K562 (cell line): Measurements from ENCODE around the gene NFAM1. TPM values are rescaled to one million over a fixed set of nuclear protein-coding genes. Genes with fewer than 3 reads are reported as not detected.

ENCODE experiments used
- ATAC-seq: fragments of 200-7000 bp; cut with Tn5 transposase; 3 replicates; pipeline ENCODE4 v1.9.1; 2020; ENCODE audit warnings: moderate library complexity
- BruUV-seq: library from RNA; stranded (reverse); fragments of 400-500 nt; replicated peaks from 2 replicates; lab custom pipeline; 2021; lab: Mats Ljungman, UMichigan
- CTCF ChIA-PET: fragments of 300-600 bp; formaldehyde crosslinking; extraction: SDS; loops from one replicate; lab custom pipeline; 2021; ENCODE audit warnings: low intra/inter-chr PET ratio; lab: Yijun Ruan, JAX
- POLR2A ChIA-PET: fragments of 300-600, 350-650 bp; sonication (Branson Sonifier 250); formaldehyde crosslinking; extraction: SDS; loops from one replicate; lab custom pipeline; 2021; ENCODE audit warnings: antibody characterized with exemption, inconsistent platforms; lab: Yijun Ruan, JAX
- DNase-seq, 4 experiments: peaks; one replicate each; pipeline versions ENCODE4 v3.0.0 to v3.0.0-alpha.2; 2011 to 2018; ENCODE audit warnings: low spot score in 3 of 4, mixed read lengths in 3 of 4; ENCODE audit errors: extremely low read depth in 1 of 4
- FAIRE-seq: peaks from 2 replicates; lab custom pipeline; 2011; peaks lifted over from hg19 to GRCh38; lab: Jason Lieb, UNC
- H2AFZ ChIP-seq: 2 replicates; pipeline ENCODE4 v1.6.0; 2011; ENCODE audit warnings: low read depth, low read length, control low read depth, inconsistent platforms
- H3K27ac ChIP-seq: fragments of 200-600 bp; 3 replicates; pipeline ENCODE4 v1.8.0; 2011; ENCODE audit warnings: low read depth, mild to moderate bottlenecking, control low read depth, inconsistent platforms, low read length, moderate library complexity, mixed read lengths; ENCODE audit errors: extremely low read depth
- H3K27me3 ChIP-seq, 2 experiments: fragments of 300-600 bp in 1 of 2; 2 replicates in 1 of 2; 3 replicates in 1 of 2; pipeline versions ENCODE4 v1.6.0 to v1.8.0; 2011; ENCODE audit warnings: inconsistent platforms in 2 of 2, low read length in 2 of 2, mild to moderate bottlenecking in 1 of 2, mixed read lengths in 1 of 2, moderate library complexity in 1 of 2; ENCODE audit not compliant: control insufficient read depth in 2 of 2, insufficient read depth in 2 of 2
- H3K36me3 ChIP-seq: fragments of 300-600 bp; 3 replicates; pipeline ENCODE4 v1.8.0; 2011; ENCODE audit warnings: mild to moderate bottlenecking, low read length, inconsistent platforms; ENCODE audit not compliant: control insufficient read depth, insufficient read depth
- H3K4me1 ChIP-seq, 2 experiments: fragments of 200-600 bp in 1 of 2; replicated peaks in 1 of 2; 2 replicates in 1 of 2; 3 replicates in 1 of 2; pipeline versions ENCODE4 v1.5.1 to v1.8.0; 2011; ENCODE audit warnings: inconsistent platforms in 2 of 2, low read length in 2 of 2, mild to moderate bottlenecking in 1 of 2, mixed read lengths in 1 of 2, moderate library complexity in 1 of 2; ENCODE audit not compliant: control insufficient read depth in 2 of 2, insufficient read depth in 2 of 2
- H3K4me2 ChIP-seq: 2 replicates; pipeline ENCODE4 v1.6.1; 2011; ENCODE audit warnings: low read length, control low read depth, inconsistent platforms, mixed read lengths; ENCODE audit not compliant: insufficient read depth
- H3K4me3 ChIP-seq: fragments of 200-600 bp; sonication (generic), shearing (Covaris generic); 2 replicates; pipeline ENCODE4 v1.5.1; 2016; ENCODE audit warnings: control low read depth, inconsistent platforms
- H3K79me2 ChIP-seq: fragments of 200-600 bp; 3 replicates; pipeline ENCODE4 v1.8.0; 2011; ENCODE audit warnings: low read length, inconsistent platforms; ENCODE audit not compliant: control insufficient read depth, insufficient read depth
- H3K9ac ChIP-seq, 2 experiments: 2 replicates each; pipeline versions ENCODE4 v1.6.0 to v1.6.1; 2011; ENCODE audit warnings: low read depth in 2 of 2, low read length in 2 of 2, control low read depth in 1 of 2, inconsistent platforms in 1 of 2, mild to moderate bottlenecking in 1 of 2, mixed read lengths in 1 of 2; ENCODE audit not compliant: insufficient read depth in 1 of 2
- H3K9me1 ChIP-seq: one replicate; pipeline ENCODE4 v1.6.0; 2011; ENCODE audit warnings: inconsistent platforms, mild to moderate bottlenecking, low read length, moderate library complexity; ENCODE audit not compliant: control insufficient read depth, insufficient read depth
- H3K9me3 ChIP-seq: replicated peaks from 2 replicates; pipeline ENCODE4 v1.5.1; 2011; ENCODE audit warnings: low read depth, low read length, inconsistent platforms; ENCODE audit not compliant: control insufficient read depth, insufficient read depth
- H4K20me1 ChIP-seq: replicated peaks from 2 replicates; pipeline ENCODE4 v1.6.1; 2011; ENCODE audit warnings: low read length, inconsistent platforms, mixed read lengths; ENCODE audit not compliant: control insufficient read depth, insufficient read depth
- BCL6 ChIP-seq: fragments of 250-450 bp; sonication (Bioruptor Pico); IDR thresholded peaks from 2 replicates; pipeline ENCODE4 v1.4.0; 2020
- BRD4 ChIP-seq: fragments of 200-600 bp; sonication (generic); IDR thresholded peaks from 2 replicates; pipeline ENCODE4 v1.6.1; 2017; ENCODE audit warnings: inconsistent platforms
- CREB5 ChIP-seq: fragments of 250-450 bp; sonication (Bioruptor Pico); IDR thresholded peaks from 2 replicates; pipeline ENCODE4 v1.5.0; 2020; ENCODE audit warnings: mild to moderate bottlenecking
- CTCFL ChIP-seq: IDR thresholded peaks from 2 replicates; pipeline ENCODE4 v1.6.1; 2011; ENCODE audit warnings: borderline replicate concordance, low read depth, mild to moderate bottlenecking, moderate library complexity, low read length; ENCODE audit not compliant: insufficient read depth, poor library complexity, severe bottlenecking
- EP400 ChIP-seq: fragments of 450-650 bp; IDR thresholded peaks from 2 replicates; pipeline ENCODE4 v1.6.1; 2017; ENCODE audit warnings: antibody characterized with exemption, mild to moderate bottlenecking, moderate library complexity
- GTF3C2 ChIP-seq: IDR thresholded peaks from 3 replicates; pipeline ENCODE4 v1.6.1; 2011; ENCODE audit warnings: borderline replicate concordance, mild to moderate bottlenecking, moderate library complexity; ENCODE audit not compliant: insufficient read length; ENCODE audit errors: extremely low read depth
- HNRNPH1 ChIP-seq: fragments of 200-400 bp; formaldehyde crosslinking; optimal IDR thresholded peaks from 2 replicates; pipeline ENCODE3; 2017; ENCODE audit warnings: low read depth, mild to moderate bottlenecking, low read length, moderate library complexity
- MAFF ChIP-seq: IDR thresholded peaks from 2 replicates; pipeline ENCODE4 v1.6.1; 2012; ENCODE audit warnings: low read length, improper control_type of control experiment
- MTA3 ChIP-seq: fragments of 450-650 bp; formaldehyde crosslinking; IDR thresholded peaks from 2 replicates; pipeline ENCODE4 v1.6.1; 2017; ENCODE audit warnings: mild to moderate bottlenecking, borderline replicate concordance
- NCOR1 ChIP-seq: fragments of 450-650 bp; IDR thresholded peaks from 2 replicates; pipeline ENCODE4 v1.6.1; 2016; ENCODE audit warnings: mild to moderate bottlenecking, moderate library complexity
- NFATC3 ChIP-seq: fragments of 450-650 bp; IDR thresholded peaks from 2 replicates; pipeline ENCODE4 v1.6.1; 2017; ENCODE audit warnings: mild to moderate bottlenecking
- NRF1 ChIP-seq, 2 experiments: fragments of 450-650 bp; IDR thresholded peaks in 1 of 2; conservative IDR thresholded peaks in 1 of 2; 2 replicates each; pipeline ENCODE4 v1.6.1; 2014; ENCODE audit warnings: mild to moderate bottlenecking in 2 of 2
- POLR2AphosphoS5 ChIP-seq: IDR thresholded peaks from 2 replicates; pipeline ENCODE4 v1.6.1; 2011; ENCODE audit warnings: mild to moderate bottlenecking, low read depth, low read length, moderate library complexity; ENCODE audit not compliant: control insufficient read depth, insufficient read depth
- RBFOX2 ChIP-seq: fragments of 200-400 bp; formaldehyde crosslinking; IDR thresholded peaks from 2 replicates; pipeline ENCODE4 v1.6.1; 2017; ENCODE audit warnings: low read depth, mild to moderate bottlenecking, low read length, moderate library complexity
- ZBED1 ChIP-seq: IDR thresholded peaks from 2 replicates; pipeline ENCODE4 v1.6.1; 2014
- ZFP91 ChIP-seq: sonication (generic); formaldehyde crosslinking; IDR thresholded peaks from 2 replicates; pipeline ENCODE4 v1.8.0; 2022; ENCODE audit warnings: mild to moderate bottlenecking, missing genetic modification reagents
- WGBS: fragments of 100-300 bp; shearing (Covaris generic); methylation state at CpG from one replicate; pipeline ENCODE4 v1.1.6; 2016; ENCODE audit warnings: low coverage, mixed read lengths; ENCODE audit not compliant: insufficient coverage; ENCODE audit errors: missing lambda C conversion rate; 5-methylcytosine and 5-hydroxymethylcytosine counted together
- in situ Hi-C: fragments of 300-500 bp; cut with MboI; formaldehyde crosslinking; loops from 4 replicates; pipeline ENCODE4 v1.15.0; 2018; ENCODE audit warnings: inconsistent platforms, mixed read lengths
- intact Hi-C: fragments of 100-400 bp; cut with micrococcal nuclease; formaldehyde crosslinking; loops from 2 replicates; pipeline ENCODE4 v1.14.2; 2022
- polyA plus RNA-seq, 8 experiments: library from polyadenylated mRNA; depleted of rRNA in 4 of 8; stranded (reverse) in 5 of 8; unstranded in 3 of 8; fragments of >200 nt; fragmentation: Nextera tagmentation in 2 of 8; fragmentation: Illumina TruSeq in 1 of 8; extraction: Ambion mirVana in 2 of 8; extraction: Trizol in 1 of 8; gene quantifications; 2 replicates each; pipeline versions ENCODE4 v1.2.1 to v1.2.3, GENCODE V29; 2011 to 2014; ENCODE audit warnings: inconsistent platforms in 1 of 8, missing spikeins in 1 of 8
- total RNA-seq, 7 experiments: library from RNA; depleted of rRNA in 6 of 7; stranded (reverse); fragments of >200 nt in 6 of 7; fragmentation: Illumina TruSeq in 2 of 7; extraction: Trizol in 2 of 7; gene quantifications; 2 replicates each; pipeline versions ENCODE4 v1.2.1 to v1.2.3, GENCODE V29; 2011 to 2021; ENCODE audit warnings: low replicate concordance in 1 of 7

NFAM1 gene
- total and polyA plus RNA-seq, 9 of the 15 experiments (the other 6 are each of a cell fraction or from before 2014, with no cell fraction given): 0.01 to 0.18 (median 0.03) TPM; not detected in 5

GRCh38 chr22:42371501-42371900 is 60.7 kb downstream of the NFAM1 start:
- ChIA-PET POLR2A (no interaction called here), CTCF (no interaction called here)
- Histone ChIP-seq H3K4me1 (peaks cover 4 to 16% of the 10 kb centered on the region in 2 experiments; a peak in 3 of 5 replicates), H2AFZ (no peak overlapping the region), H3K36me3 (no peaks in the 10 kb centered on the region), H3K9ac (no peak overlapping the region), H3K4me3 (no peak overlapping the region), H4K20me1 (no peaks in the 10 kb centered on the region), H3K4me2 (no peak overlapping the region), H3K27me3 (peaks cover 12 to 23% of the 10 kb centered on the region in 2 experiments; a peak in 4 of 5 replicates), H3K9me3 (no peaks in the 10 kb centered on the region), H3K27ac (no peak overlapping the region), H3K9me1 (no peaks in the 10 kb centered on the region), H3K79me2 (no peaks in the 10 kb centered on the region)
- no peak for ATAC-seq
- BruUV-seq: no TSS peak
- in situ Hi-C loops (no loop called here), intact Hi-C loops (loop anchor here (10.0 kb wide), 1 partner anchor 63 kb away; the partner anchor contains the start of gene NFAM1)
- DNase-seq: no peak
- no peak for FAIRE-seq
- 10% methylated on average over 3 of the region's 3 CpGs for WGBS
- TF ChIP-seq BRD4 (no peak), NCOR1 (no peak), MAFF (no peak), MTA3 (no peak), NRF1 (conservative IDR thresholded peaks at IDR 0.05 in 1 of 2, IDR thresholded peaks at IDR 0.05 in 1 of 2) (no peak), CREB5 (CRISPR knock-in tag) (no peak), NFATC3 (no peak), ZBED1 (no peak), GTF3C2 (no peak), BCL6 (CRISPR knock-in tag) (no peak), POLR2AphosphoS5 (no peak), CTCFL (no peak), ZFP91 (CRISPR knock-in tag) (no peak), EP400 (no peak), RBFOX2 (no peak), HNRNPH1 (no peak)
